Liver (tissue), 9 donors: Measurements from ENCODE around the gene MAP1S. TPM values are rescaled to one million over a fixed set of nuclear protein-coding genes. Genes with fewer than 3 reads are reported as not detected.

Experiments used
- DNase-seq: peaks from one replicate; pipeline ENCODE4 v3.0.0-alpha.2; 2017; ENCODE audit warnings: low spot score
- H3K27ac ChIP-seq, 2 donors: one replicate each; pipeline ENCODE4 v1.7.0; 2013; ENCODE audit warnings: inconsistent platforms in 2 of 2, low read length in 2 of 2, control low read depth in 1 of 2, low read depth in 1 of 2, mild to moderate bottlenecking in 1 of 2
- H3K27me3 ChIP-seq, 4 donors: one replicate each; pipeline versions ENCODE4 v1.6.1 to v1.7.0; 2013; ENCODE audit warnings: low read length in 3 of 4, inconsistent platforms in 1 of 4, mild to moderate bottlenecking in 1 of 4, moderate library complexity in 1 of 4; ENCODE audit not compliant: control insufficient read depth in 4 of 4, insufficient read depth in 4 of 4
- H3K36me3 ChIP-seq, 4 donors: one replicate each; pipeline versions ENCODE4 v1.6.1 to v1.7.0; 2013; ENCODE audit warnings: low read length in 3 of 4, mild to moderate bottlenecking in 3 of 4, low read depth in 1 of 4, moderate library complexity in 1 of 4; ENCODE audit not compliant: control insufficient read depth in 4 of 4, insufficient read depth in 3 of 4
- H3K4me1 ChIP-seq, 4 donors: one replicate each; pipeline versions ENCODE4 v1.6.1 to v1.7.0; 2013; ENCODE audit warnings: low read length in 3 of 4, mild to moderate bottlenecking in 3 of 4, moderate library complexity in 1 of 4; ENCODE audit not compliant: control insufficient read depth in 4 of 4, insufficient read depth in 4 of 4
- H3K4me3 ChIP-seq, 3 donors: one replicate each; pipeline versions ENCODE4 v1.6.1 to v1.7.0; 2013; ENCODE audit warnings: low read length in 3 of 3, control low read depth in 1 of 3, low read depth in 1 of 3, mild to moderate bottlenecking in 1 of 3
- H3K9ac ChIP-seq, 2 donors: one replicate each; pipeline ENCODE4 v1.7.0; 2013; ENCODE audit warnings: low read length in 2 of 2, mild to moderate bottlenecking in 2 of 2, moderate library complexity in 2 of 2, control low read depth in 1 of 2, low read depth in 1 of 2
- H3K9me3 ChIP-seq, 4 donors: one replicate each; pipeline versions ENCODE4 v1.6.1 to v1.7.0; 2013; ENCODE audit warnings: low read length in 3 of 4; ENCODE audit not compliant: control insufficient read depth in 4 of 4
- ATF3 ChIP-seq: IDR thresholded peaks from 2 replicates; pipeline ENCODE4 v1.6.1; 2016; ENCODE audit warnings: antibody characterized with exemption
- CTCF ChIP-seq: fragments of 150-350 bp; IDR thresholded peaks from 2 replicates; pipeline ENCODE4 v1.5.1; 2017; ENCODE audit warnings: improper control_type of control experiment, low read depth, low read length; ENCODE audit not compliant: missing input control
- EGR1 ChIP-seq, 2 donors: IDR thresholded peaks; 2 replicates each; pipeline ENCODE4 v1.6.1; 2016 to 2018; ENCODE audit warnings: antibody characterized with exemption in 2 of 2, low read depth in 2 of 2
- FOXA1 ChIP-seq: IDR thresholded peaks from 2 replicates; pipeline ENCODE4 v1.6.1; 2016; ENCODE audit warnings: antibody characterized with exemption
- FOXA2 ChIP-seq: IDR thresholded peaks from 2 replicates; pipeline ENCODE4 v1.6.1; 2016; ENCODE audit warnings: antibody characterized with exemption
- GABPA ChIP-seq, 2 donors: IDR thresholded peaks in 1 of 2; conservative IDR thresholded peaks in 1 of 2; 2 replicates each; pipeline ENCODE4 v1.6.1; 2016; ENCODE audit warnings: antibody characterized with exemption in 2 of 2, mild to moderate bottlenecking in 1 of 2, moderate library complexity in 1 of 2
- HNF4A ChIP-seq, 2 donors: conservative IDR thresholded peaks; 2 replicates each; pipeline ENCODE4 v1.6.1; 2016; ENCODE audit warnings: antibody characterized with exemption in 2 of 2, mild to moderate bottlenecking in 2 of 2
- HNF4G ChIP-seq: IDR thresholded peaks from 2 replicates; pipeline ENCODE4 v1.6.1; 2016; ENCODE audit warnings: antibody characterized with exemption
- JUND ChIP-seq, 2 donors: IDR thresholded peaks; 2 replicates each; pipeline ENCODE4 v1.6.1; 2016; ENCODE audit warnings: antibody characterized with exemption in 2 of 2
- MAX ChIP-seq: IDR thresholded peaks from 2 replicates; pipeline ENCODE4 v1.6.1; 2016; ENCODE audit warnings: antibody characterized with exemption
- NR2F2 ChIP-seq: IDR thresholded peaks from 2 replicates; pipeline ENCODE4 v1.6.1; 2016; ENCODE audit warnings: antibody characterized with exemption
- RAD21 ChIP-seq, 2 donors: IDR thresholded peaks; 2 replicates each; pipeline ENCODE4 v1.6.1; 2016; ENCODE audit warnings: antibody characterized with exemption in 2 of 2, mild to moderate bottlenecking in 2 of 2
- REST ChIP-seq: IDR thresholded peaks from 2 replicates; pipeline ENCODE4 v1.6.1; 2016; ENCODE audit warnings: antibody characterized with exemption, mild to moderate bottlenecking
- RXRA ChIP-seq, 2 donors: IDR thresholded peaks; 2 replicates each; pipeline ENCODE4 v1.6.1; 2017 to 2018; ENCODE audit warnings: antibody characterized with exemption in 2 of 2, mild to moderate bottlenecking in 1 of 2
- SP1 ChIP-seq: IDR thresholded peaks from 2 replicates; pipeline ENCODE4 v1.6.1; 2018; ENCODE audit warnings: antibody characterized with exemption, mild to moderate bottlenecking
- TAF1 ChIP-seq: conservative IDR thresholded peaks from 2 replicates; pipeline ENCODE4 v1.6.1; 2016; ENCODE audit warnings: antibody characterized with exemption, mild to moderate bottlenecking
- YY1 ChIP-seq: IDR thresholded peaks from 2 replicates; pipeline ENCODE4 v1.6.1; 2016; ENCODE audit warnings: antibody characterized with exemption, mild to moderate bottlenecking
- ZBTB33 ChIP-seq: IDR thresholded peaks from 2 replicates; pipeline ENCODE4 v1.6.1; 2016; ENCODE audit warnings: antibody characterized with exemption
- WGBS: extraction: QIAGEN DNeasy Blood & Tissue Kit; methylation state at CpG from one replicate; pipeline ENCODE4 v1.1.7; 2013; 5-methylcytosine and 5-hydroxymethylcytosine counted together
- polyA plus RNA-seq, 2 donors: library from polyadenylated mRNA; stranded (reverse) in 1 of 2; unstranded in 1 of 2; fragments of 200-250 nt in 1 of 2; fragments of >200 nt in 1 of 2; fragmentation: Nextera tagmentation in 1 of 2; extraction: Ambion mirVana in 1 of 2; gene quantifications; one replicate each; pipeline versions ENCODE4 v1.2.1 to v1.2.3, GENCODE V29; 2013 to 2015
- total RNA-seq, 2 donors: library from RNA; depleted of rRNA; stranded (reverse); fragments of >200 nt; gene quantifications; one replicate each; pipeline ENCODE4 v1.2.3, GENCODE V29; 2014
- donor health status: healthy.
- donor health status: healthy.
- donor health status: healthy.
- donor health status: healthy.
- donor health status: healthy.

The MAP1S gene
- total and polyA plus RNA-seq, 4 donors, result 8.2 to 20.3 (median 10.6) TPM

GRCh38 chr19:17778251-17778967, 59.1 kb downstream of the MAP1S start:
- no peak for TF ChIP-seq CTCF
- TF ChIP-seq JUND (IDR thresholded peaks at IDR 0.05), result no peak
- TF ChIP-seq ZBTB33, result no peak
- TF ChIP-seq ATF3, result no peak
- no peak for TF ChIP-seq TAF1
- no peak for TF ChIP-seq GABPA (IDR thresholded peaks at IDR 0.05 in 1 of 2, conservative IDR thresholded peaks at IDR 0.05 in 1 of 2)
- no peak for TF ChIP-seq FOXA1
- TF ChIP-seq REST, result no peak
- TF ChIP-seq EGR1 (IDR thresholded peaks at IDR 0.05; ENCODE audit: low read depth in 2 of 2), result no peak
- TF ChIP-seq RAD21 (IDR thresholded peaks at IDR 0.05), result no peak
- no peak for TF ChIP-seq NR2F2
- TF ChIP-seq SP1, result no peak
- TF ChIP-seq MAX, result no peak
- no peak for TF ChIP-seq RXRA (IDR thresholded peaks at IDR 0.05)
- no peak for TF ChIP-seq FOXA2
- TF ChIP-seq YY1, result no peak
- TF ChIP-seq HNF4G, result no peak
- no peak for TF ChIP-seq HNF4A (conservative IDR thresholded peaks at IDR 0.05)
- peak; percentile 74 for DNase-seq
- Histone ChIP-seq H3K4me3 (no peak overlapping the region), H3K4me1 (peaks cover 0 to 4% (median 0%) of the 10 kb centered on the region in 4 donors), H3K9ac (no peak overlapping the region), H3K9me3 (no peaks in the 10 kb centered on the region), H3K36me3 (no peaks in the 10 kb centered on the region), H3K27ac (no peak overlapping the region), H3K27me3 (no peaks in the 10 kb centered on the region)
- WGBS, result 12% methylated on average over 37 of the region's 37 CpGs
